GM21723 (cell line): ENCODE results near the gene KCNMA1.

Experiments used
- ATAC-seq: cut with Tn5 transposase; IDR thresholded peaks from one replicate; pipeline ENCODE4 v1.9.1; 2021; ENCODE audit warnings: mild to moderate bottlenecking, moderate library complexity; ENCODE audit not compliant: unreplicated experiment

Gene KCNMA1

DNA sequence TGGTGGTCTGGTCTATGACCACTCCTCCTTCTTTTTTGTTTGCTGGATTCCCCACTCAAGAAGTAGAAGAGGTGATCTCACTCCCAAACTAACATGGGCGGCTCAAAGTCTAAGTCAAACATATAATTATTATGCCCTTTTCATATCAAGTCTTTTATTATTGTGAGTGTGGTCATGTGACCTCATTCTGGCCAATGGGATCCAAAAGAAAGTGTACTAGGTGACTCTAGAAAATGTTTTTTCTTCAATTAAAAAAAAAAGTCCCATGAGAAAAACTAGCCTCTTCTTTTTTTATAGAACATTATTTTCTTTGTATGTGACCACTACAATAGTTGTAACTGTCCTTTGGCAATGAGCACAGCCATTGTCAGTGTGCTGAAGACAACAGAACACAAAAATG lies 772.7 kb downstream of the KCNMA1 start:
- ATAC-seq: no peak

- no peak for ATAC-seq
Measured at GRCh38 chr10:76858721-76859120, 778.9 kb downstream of the KCNMA1 start.

DNA sequence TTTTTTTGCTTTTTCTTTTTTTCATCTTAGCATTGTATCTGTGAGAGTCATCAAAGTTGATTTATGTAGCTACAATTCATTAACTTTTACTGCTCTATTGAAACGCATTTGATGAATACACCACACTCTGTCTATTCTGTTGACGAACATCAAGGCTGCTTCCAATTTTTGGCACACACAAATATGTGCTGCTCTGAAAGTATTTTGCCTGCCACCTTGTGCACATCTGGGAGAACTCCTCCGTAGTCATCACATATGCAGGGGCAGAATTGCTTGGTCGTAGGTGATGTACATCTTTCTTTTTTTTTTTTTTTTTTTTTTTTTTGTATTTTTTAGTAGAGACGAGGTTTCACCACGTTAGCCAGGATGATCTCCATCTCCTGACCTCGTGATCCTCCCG lies 796.8 kb downstream of the KCNMA1 start:
- ATAC-seq: no peak

DNA sequence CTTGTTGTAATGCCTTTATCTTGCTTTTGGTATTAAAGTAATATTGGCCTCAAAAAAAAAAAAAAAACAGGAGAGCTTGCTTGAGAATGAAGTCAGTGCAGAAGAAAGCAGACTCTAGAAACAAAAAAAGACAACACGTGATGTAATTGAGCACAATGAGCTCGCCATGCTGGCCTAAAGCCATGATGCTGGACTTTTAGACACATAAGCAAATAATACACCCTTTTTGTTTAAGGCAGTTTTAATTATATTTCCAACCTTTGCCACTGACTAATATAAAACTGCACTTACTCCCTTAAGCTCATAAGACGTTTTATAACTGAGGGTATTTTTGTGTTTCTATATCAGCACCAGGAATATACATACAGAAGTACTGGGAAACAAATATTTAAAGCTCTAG lies 798.3 kb downstream of the KCNMA1 start:
- no peak for ATAC-seq

DNA sequence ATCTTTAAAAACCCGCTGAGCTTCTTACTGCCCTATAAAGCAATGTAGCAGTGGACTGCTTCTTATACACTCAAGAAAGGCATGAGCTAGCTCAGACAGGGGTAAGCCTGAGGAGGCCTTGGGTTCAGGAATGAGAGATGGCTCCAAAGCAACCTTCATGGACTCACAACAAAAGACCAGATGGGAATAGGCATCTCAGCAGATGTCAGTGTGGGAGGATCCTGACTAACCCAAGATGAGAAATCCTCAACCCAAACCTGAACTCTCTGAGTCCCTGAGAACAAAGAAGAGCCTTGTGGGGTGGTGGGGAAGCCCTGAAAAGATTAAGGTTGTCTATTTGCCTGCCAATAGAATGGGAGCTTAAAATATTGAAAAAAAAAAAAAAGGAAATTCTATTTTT lies 807.4 kb downstream of the KCNMA1 start:
- no peak for ATAC-seq

- ATAC-seq: no peak
Measured at GRCh38 chr10:76829724-76830123, 807.9 kb downstream of the KCNMA1 start.
